Measurements from ENCODE around the gene BCOR. TPM values are rescaled to one million over a fixed set of nuclear protein-coding genes. Genes with fewer than 3 reads are reported as not detected.

Gene BCOR
- total and polyA plus RNA-seq, 2 experiments from 2014 or later = 30.0 to 90.5 TPM

DNA sequence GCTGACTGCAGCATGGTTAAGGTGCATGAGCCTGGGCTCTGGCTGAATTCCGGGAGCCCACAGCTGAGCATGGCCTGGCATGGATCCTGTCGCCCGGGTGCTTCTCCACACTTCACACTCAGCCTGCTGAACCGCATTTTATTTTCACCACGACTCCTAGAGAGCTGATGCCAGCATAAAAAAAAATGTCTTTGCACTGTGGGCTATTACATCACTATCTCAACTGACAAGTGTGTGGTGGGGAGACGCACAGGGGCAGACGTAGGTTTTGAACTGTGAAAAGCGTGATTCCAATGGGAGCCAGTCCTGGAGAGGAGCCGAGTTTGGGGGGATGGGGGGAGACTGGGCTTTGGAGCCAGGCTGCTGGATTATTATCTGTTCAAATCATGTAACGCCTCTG, 36.8 kb downstream of the BCOR start:
- TF ChIP-seq CTCF (IDR thresholded peaks at IDR 0.05; ENCODE audit: low read depth, low read length) = no peak
- Histone ChIP-seq H3K9me3 (ENCODE audit: low read depth) (no peaks in the 10 kb centered on the region), H3K27ac (no peak overlapping the region), H3K4me1 (ENCODE audit: low read depth) (no peaks in the 10 kb centered on the region), H3K36me3 (peaks cover 36% of the 10 kb centered on the region), H3K27me3 (no peaks in the 10 kb centered on the region), H3K4me3 (no peak overlapping the region)
- no peak for DNase-seq (ENCODE audit: low read depth in 1 of 2, low spot score in 1 of 2)

DNA sequence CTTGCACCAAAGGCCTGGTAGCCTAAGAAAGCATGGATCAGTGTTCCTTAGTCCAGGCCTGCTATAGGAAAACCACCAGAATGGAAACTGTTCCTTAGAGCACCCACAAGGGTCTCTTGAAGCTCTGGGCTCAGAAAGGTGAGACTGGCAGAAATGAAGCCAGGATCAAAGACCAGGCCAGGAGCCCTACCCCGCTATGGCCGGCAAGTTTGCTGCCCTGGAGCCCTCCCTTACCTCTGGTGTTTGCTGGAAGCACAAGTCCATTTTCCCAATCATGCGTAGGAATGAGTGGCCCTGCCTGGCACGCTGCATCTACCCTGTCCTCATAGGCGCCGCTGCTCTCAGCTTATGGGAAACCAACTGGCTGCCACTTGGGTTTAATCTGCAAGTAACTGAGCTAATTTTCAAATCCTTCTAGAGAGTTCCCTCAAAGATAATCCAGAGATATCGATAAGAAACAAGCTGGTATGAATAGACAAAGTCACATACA, 37.4 kb downstream of the BCOR start:
- Histone ChIP-seq H3K9me3 (ENCODE audit: low read depth) (no peaks in the 10 kb centered on the region), H3K4me1 (ENCODE audit: low read depth) (no peaks in the 10 kb centered on the region), H3K4me3 (no peak overlapping the region), H3K36me3 (peaks cover 36% of the 10 kb centered on the region), H3K27me3 (no peaks in the 10 kb centered on the region), H3K27ac (no peak overlapping the region)
- DNase-seq (ENCODE audit: low read depth in 1 of 2, low spot score in 1 of 2) = no peak
- no peak for TF ChIP-seq CTCF (IDR thresholded peaks at IDR 0.05; ENCODE audit: low read depth, low read length)

- H3K27me3 ChIP-seq = no peaks in the 10 kb centered on the region
- no peak overlapping the region for H3K4me3 ChIP-seq
- no peaks in the 10 kb centered on the region for H3K4me1 ChIP-seq (ENCODE audit: low read depth)
- no peak for TF ChIP-seq CTCF (IDR thresholded peaks at IDR 0.05; ENCODE audit: low read depth, low read length)
- H3K27ac ChIP-seq = no peak overlapping the region
- peaks cover 53% of the 10 kb centered on the region for H3K36me3 ChIP-seq
- no peak for DNase-seq (ENCODE audit: low read depth in 1 of 2, low spot score in 1 of 2)
- no peaks in the 10 kb centered on the region for H3K9me3 ChIP-seq (ENCODE audit: low read depth)
Measured at GRCh38 chrX:40058719-40059118, 39.0 kb downstream of the BCOR start.

GRCh38 chrX:40057405-40057804, 40.4 kb downstream of the BCOR start:
- H3K36me3 ChIP-seq = peaks cover 55% of the 10 kb centered on the region

DNA sequence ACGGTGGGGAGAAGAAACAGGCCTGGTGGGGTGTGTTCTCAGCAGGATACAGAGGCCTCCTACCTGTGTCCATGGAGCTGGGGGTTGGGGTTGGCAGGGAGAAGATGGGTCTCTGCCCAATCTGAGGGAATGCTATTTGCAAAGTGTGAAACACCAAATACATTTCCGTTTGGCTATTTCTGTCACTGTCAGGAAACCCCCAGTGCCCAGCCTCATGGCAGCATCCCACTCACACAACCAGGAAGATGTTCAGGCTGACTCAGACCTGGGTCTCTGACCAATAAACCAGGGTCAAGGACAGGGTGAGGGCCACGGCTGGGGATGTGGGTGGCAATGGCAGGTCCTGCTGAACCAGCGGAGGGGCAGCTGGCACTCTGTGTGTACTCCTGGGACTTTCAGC, 41.3 kb downstream of the BCOR start:
- no peak overlapping the region for H3K4me3 ChIP-seq
- no peaks in the 10 kb centered on the region for H3K4me1 ChIP-seq (ENCODE audit: low read depth)
- no peaks in the 10 kb centered on the region for H3K9me3 ChIP-seq (ENCODE audit: low read depth)
- peaks cover 57% of the 10 kb centered on the region for H3K36me3 ChIP-seq
- no peak for TF ChIP-seq CTCF (IDR thresholded peaks at IDR 0.05; ENCODE audit: low read depth, low read length)
- H3K27ac ChIP-seq = no peak overlapping the region
- no peaks in the 10 kb centered on the region for H3K27me3 ChIP-seq
- no peak for DNase-seq (ENCODE audit: low read depth in 1 of 2, low spot score in 1 of 2)

More at GRCh38 chrX:40057405-40057804, 40.4 kb downstream of the BCOR start:
- TF ChIP-seq CTCF (IDR thresholded peaks at IDR 0.05; ENCODE audit: low read depth, low read length) = no peak
- no peaks in the 10 kb centered on the region for H3K4me1 ChIP-seq (ENCODE audit: low read depth)
- no peak for DNase-seq (ENCODE audit: low read depth in 1 of 2, low spot score in 1 of 2)
- H3K27ac ChIP-seq = no peak overlapping the region
- H3K9me3 ChIP-seq (ENCODE audit: low read depth) = no peaks in the 10 kb centered on the region
- no peaks in the 10 kb centered on the region for H3K27me3 ChIP-seq
- no peak overlapping the region for H3K4me3 ChIP-seq

GRCh38 chrX:40055495-40055894, 42.3 kb downstream of the BCOR start:
- H3K4me3 ChIP-seq = no peak overlapping the region
- no peak overlapping the region for H3K27ac ChIP-seq
- no peaks in the 10 kb centered on the region for H3K27me3 ChIP-seq
- DNase-seq (ENCODE audit: low read depth in 1 of 2, low spot score in 1 of 2) = no peak
- peaks cover 2% of the 10 kb centered on the region for H3K9me3 ChIP-seq (ENCODE audit: low read depth)
- H3K36me3 ChIP-seq = peaks cover 56% of the 10 kb centered on the region
- TF ChIP-seq CTCF (IDR thresholded peaks at IDR 0.05; ENCODE audit: low read depth, low read length) = no peak
- H3K4me1 ChIP-seq (ENCODE audit: low read depth) = no peaks in the 10 kb centered on the region
